SKM-1 treated with dmso at 0.1 percent for 144 hours (cell line): Measurements from ENCODE around the gene CSTPP1.
"Not testable (repeated sequence)": the region's sequence is repeated elsewhere in the genome, so short reads cannot be mapped to it uniquely, and the experiment has no call there.

Experiments
- DNase-seq: peaks from one replicate; lab custom pipeline; 2025; ENCODE audit not compliant: unreplicated experiment; lab: John Stamatoyannopoulos, UW

CSTPP1 gene

DNA sequence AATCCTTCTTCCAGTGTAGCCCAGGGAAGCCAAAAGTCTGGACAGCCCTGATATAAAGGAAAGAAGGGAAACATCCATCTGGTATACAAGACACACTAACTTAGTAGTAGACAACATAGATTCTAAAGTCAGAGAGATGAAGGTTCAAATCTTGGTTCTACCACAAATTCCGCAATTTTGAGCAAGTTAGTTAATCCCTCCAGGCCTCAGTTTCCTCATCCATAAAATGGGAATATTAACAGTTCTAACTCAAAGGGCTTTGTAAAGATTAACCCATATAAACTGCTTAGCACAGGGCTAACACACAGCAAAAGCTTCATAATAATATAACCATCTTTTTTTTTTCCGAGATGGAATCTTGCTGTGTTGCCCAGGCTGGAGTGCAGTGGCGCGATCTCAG is 29.0 kb upstream of the CSTPP1 start:
- no peak for DNase-seq

DNA sequence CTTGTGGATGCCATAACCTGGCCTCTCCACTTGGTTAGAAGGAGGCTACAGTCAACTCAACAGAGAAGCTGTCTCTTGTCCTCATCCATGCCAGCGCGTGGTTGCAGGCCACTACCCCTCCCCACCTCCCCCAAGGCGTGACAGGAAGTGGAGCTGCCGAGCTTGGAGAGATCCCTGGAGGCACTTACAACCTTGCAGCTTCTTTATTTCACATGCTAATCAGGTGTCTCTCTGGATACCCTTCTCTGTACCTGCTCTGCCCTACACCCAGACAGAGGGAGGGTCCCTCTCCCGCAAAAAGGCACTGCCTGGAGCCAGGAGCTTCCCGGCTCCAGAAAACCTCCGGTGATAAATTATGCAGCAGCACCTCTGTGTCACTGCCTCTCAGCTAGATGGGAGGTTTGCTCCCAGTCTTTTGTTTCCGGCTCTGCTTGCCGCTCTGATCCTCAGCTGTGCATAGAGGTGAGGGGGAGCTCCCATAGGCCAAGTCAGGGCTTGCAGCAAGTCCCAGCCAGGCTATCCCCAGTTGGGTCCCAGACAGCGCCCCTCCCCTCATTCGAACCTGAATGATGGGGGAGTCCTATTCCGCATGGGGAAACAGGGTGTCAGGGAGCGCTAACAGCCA is 23.9 kb upstream of the CSTPP1 start:
- DNase-seq, result no peak

- DNase-seq, result no peak
Observed at GRCh38 chr11:46913484-46913883, 23.1 kb upstream of the CSTPP1 start.

DNA sequence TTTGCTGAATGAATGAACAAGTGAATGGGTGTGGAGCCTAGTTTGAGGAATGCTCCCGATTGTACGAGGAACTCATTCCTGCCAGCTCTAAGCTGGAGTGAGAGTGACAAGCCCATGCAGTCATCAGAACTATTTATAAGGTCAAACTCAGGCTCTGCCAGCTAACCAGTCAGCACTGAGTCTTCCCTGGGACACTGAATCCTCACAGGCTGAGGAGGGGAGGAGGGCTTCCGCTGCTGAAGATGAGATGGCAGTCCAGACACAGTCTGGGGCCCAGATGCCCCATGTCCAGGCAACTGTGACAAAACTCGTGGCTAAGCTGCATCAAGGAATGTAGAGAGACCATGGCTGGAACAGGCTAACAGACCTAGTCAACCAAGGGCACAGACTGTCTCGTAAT is 22.2 kb upstream of the CSTPP1 start:
- DNase-seq, result no peak

GRCh38 chr11:46914910-46915309 is 21.7 kb upstream of the CSTPP1 start:
- no peak for DNase-seq

DNA sequence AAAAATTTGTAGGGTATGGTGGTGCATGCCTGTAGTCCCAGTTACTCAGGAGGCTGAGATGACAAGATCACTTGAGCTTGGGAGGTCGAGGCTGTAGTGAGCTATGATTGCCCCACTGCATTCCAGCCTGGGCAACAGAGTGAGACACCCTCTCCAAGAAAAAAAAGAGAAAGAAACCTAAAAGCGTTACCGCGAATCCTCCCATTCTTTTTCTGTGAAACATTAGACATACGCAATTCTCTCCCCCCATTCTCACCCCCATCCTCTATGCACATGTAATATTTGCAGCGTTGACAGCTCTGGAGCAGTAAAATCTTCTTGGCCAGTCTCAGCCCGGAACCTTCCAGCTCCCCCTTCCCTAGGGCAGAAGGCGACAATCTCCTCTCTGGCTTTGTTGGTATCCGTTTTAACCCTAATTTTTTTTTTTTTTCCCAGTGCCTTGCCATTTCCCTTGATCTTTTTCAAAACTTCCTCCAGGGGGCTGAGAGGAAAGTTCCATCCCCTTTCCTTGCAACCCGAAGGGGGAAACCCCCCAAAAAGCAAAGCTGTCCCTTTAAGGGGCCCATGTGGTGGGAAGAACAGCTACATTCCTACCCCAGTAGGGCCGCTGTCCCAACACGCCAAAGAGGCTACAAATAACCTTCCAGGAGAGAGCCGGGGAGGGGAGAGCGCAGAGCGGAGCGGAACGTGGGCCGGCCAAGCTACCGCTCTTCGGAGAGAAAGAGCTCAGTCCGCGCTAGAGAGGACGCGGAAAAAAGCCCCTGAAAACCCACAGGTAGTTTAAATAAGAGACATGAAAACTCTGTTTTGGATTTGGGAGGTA is 20.1 kb upstream of the CSTPP1 start:
- DNase-seq, result no peak

- no peak for DNase-seq
Observed at GRCh38 chr11:46917109-46917761, 19.3 kb upstream of the CSTPP1 start.

GRCh38 chr11:46917762-46918082 is 18.8 kb upstream of the CSTPP1 start:
- DNase-seq, result no peak

DNA sequence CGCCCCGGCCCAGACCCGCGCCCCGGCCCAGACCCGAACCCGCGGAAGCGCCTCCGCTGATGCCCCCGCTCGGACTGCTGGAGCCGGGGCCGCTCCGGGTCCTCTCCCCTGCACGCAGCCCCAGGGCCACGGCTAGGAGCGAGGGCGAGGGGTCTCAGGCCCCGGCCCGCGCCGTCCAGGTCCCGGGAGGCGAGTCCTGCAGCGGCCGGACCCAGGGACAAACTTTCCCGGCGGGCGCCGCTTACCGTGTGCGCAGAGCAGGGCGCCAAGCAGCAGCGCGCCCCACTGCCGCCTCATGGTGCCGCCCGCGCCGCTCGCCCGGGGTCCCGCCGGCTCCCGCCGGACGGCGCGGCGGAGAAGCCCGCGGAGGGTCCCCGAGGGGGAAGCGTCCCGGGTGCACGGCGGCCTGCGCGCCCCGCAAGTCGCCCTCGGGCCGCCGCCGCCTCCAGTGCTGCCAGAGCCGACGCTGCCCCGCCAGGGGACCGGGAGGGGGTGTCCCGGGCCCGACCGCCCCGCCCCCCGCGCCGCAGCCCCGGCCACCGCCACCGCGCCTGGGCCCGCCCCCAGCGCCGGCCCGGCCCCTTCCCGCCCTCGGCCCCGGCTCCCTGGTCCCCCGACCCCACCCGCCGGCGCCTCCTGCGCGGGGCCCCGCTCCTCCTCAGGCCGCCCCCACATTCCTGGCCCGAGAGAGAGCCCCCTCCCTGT is 18.3 kb upstream of the CSTPP1 start, which contains the start of gene LRP4:
Gene LRP4 (minus strand): TSS at position 468 of the 705 bp plus-strand sequence. CDS start 171 bp downstream, at position 297.
- DNase-seq, result no peak

DNA sequence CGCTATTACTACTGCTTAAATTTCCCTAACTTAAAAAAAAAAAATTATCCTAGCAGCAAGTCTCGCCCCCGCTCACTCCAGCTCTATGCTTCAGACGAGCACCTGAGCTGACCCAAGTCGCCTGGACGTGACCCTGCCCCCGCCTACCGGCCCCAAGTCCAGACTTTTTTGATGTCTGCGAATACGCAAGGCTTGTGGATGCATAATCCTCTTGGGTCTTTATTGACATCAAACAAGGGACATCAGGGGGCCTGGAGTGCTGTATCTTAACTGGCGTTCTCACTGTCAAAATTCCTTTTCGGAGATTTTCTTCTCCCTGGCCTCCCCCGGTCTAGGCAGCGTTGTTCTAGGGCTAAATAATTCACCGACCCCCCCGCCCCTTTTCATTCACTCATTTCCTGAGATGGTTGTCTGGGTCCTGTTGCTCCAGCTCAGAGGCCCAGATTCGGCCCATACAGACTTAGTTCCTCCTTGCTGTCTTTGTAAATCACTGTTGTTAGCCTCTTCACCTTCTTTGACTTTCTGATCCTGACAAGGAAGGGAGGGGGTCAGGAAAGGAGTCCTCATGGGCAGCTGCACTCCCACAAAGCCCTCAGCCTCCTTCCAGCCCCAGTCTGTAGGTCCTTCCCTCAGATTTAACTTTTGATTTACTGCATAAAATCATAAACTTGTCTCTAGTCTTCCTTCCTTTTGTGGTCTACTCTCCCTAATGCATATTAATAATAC is 17.6 kb upstream of the CSTPP1 start:
- no peak for DNase-seq

GRCh38 chr11:46920755-46921154 is 15.8 kb upstream of the CSTPP1 start:
- no peak for DNase-seq

DNA sequence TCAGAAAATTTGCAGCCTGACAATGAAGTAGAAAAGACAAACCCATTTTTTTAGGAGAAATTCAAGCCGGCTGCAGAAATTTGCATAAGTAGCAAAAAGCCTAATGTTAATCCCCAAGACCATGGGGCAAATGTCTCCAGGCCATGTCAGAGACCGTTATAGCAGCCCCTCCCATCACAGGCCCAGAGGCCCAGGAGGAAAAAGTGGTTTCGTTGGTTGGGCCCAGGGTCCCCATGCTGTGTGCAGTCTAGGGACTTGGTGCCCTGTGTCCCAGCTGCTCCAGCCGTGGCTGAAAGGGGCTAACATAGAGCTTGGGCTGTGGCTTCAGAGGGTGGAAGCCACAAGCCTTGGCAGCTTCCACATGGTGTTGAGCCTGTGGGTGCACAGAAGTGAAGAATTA is 8.6 kb upstream of the CSTPP1 start:
- DNase-seq, result not testable (repeated sequence)

DNA sequence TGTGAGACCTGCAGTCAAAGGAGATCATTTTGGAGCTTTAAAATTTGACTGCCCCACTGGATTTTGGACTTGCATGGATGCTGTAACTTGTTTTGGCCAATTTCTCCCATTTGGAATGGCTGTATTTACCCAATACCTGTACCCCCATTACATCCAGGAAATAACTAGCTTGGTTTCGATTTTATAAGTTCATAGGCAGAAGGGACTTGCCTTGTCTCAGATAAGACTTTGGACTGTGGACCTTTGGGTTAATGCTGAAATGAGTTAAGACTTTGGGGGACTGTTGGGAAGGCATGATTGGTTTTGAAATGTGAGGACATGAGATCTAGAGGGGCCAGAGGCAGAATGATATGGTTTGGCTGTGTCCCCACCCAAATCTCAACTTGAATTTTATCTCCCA is 7.9 kb upstream of the CSTPP1 start:
- not testable (repeated sequence) for DNase-seq

DNA sequence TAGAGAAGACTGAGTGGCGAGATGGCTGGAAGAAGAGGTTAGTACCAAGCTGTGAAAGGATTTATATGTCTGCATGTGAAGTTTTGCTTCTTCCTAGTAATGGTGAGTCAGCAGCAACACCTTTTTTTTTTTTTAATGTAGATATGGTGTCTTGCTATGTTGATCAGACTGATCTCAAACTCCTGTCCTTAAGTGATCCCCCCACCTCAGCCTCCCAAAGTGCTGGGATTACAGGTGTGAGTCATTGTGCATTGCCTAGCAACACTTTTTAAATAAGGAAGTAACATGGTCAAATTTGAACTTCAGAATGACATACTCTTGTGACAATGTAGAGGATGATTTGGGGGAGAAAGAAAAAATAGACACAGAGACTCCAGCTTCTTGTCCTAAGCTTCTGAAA is 6.5 kb upstream of the CSTPP1 start:
- no peak for DNase-seq

DNA sequence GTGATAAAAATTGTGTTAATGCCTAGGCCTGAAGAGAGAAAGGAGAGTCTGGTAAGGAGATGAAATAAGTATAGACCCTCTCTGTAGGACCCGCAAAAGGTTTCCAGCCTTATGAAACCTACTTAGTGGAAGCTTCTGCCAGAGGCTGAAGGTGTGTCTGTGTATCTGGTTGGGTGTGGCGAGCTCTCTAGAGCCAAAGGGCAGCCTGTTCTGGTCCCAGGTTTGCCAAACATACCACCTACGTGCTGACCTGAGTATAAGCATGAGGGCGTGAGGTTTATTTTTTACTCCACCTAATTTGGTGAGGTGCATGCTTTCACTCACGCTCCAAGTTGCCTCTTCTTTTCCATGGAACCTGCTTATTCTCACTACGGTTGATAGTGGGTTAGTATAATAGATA is 5.6 kb downstream of the CSTPP1 start:
- DNase-seq, result no peak

GRCh38 chr11:46944356-46945075 is 8.0 kb downstream of the CSTPP1 start:
- DNase-seq, result no peak

- no peak for DNase-seq
Observed at GRCh38 chr11:46947399-46948077, 11.0 kb downstream of the CSTPP1 start.

GRCh38 chr11:46948378-46949131 is 12.0 kb downstream of the CSTPP1 start:
- no peak for DNase-seq

GRCh38 chr11:46949297-46949696 is 12.7 kb downstream of the CSTPP1 start:
- DNase-seq, result no peak
